ENCODE data around the gene NPY5R.

DNA sequence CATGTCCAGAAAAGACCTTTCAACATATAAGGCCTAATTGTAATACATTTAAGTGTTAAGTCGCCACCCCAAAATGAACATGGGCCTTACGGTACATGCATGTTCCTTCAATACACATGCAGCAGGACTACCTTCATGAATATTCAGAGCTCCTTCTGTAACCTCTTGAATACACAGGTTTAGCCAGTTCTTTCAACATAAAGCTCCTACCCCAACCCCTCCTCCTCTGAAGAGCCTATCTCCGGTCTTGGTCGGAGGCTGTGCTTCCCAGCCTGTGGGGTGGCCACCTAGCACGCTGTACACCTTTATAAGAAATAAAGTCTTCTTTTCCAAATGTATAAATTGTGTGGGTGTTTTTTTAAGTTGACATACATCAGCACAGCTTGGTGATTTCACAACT lies 28.3 kb downstream of the NPY5R start:
- TF ChIP-seq, protein P1, sequence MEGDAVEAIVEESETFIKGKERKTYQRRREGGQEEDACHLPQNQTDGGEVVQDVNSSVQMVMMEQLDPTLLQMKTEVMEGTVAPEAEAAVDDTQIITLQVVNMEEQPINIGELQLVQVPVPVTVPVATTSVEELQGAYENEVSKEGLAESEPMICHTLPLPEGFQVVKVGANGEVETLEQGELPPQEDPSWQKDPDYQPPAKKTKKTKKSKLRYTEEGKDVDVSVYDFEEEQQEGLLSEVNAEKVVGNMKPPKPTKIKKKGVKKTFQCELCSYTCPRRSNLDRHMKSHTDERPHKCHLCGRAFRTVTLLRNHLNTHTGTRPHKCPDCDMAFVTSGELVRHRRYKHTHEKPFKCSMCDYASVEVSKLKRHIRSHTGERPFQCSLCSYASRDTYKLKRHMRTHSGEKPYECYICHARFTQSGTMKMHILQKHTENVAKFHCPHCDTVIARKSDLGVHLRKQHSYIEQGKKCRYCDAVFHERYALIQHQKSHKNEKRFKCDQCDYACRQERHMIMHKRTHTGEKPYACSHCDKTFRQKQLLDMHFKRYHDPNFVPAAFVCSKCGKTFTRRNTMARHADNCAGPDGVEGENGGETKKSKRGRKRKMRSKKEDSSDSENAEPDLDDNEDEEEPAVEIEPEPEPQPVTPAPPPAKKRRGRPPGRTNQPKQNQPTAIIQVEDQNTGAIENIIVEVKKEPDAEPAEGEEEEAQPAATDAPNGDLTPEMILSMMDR (conservative IDR thresholded peaks at IDR 0.05 in 1 of 2, IDR thresholded peaks at IDR 0.05 in 1 of 2; ENCODE audit: low read depth in 1 of 2, low read length in 2 of 2) = no peak
- no peak for TF ChIP-seq EZH2 (IDR thresholded peaks at IDR 0.05; ENCODE audit: low read length, missing control alignments)

Data from fibroblast of lung (primary cell).